A673 (cell line): ENCODE measurements around the gene NPHP4.

Source experiments
- EZH2 ChIP-seq: fragments of 200-600 bp; sonication (generic); IDR thresholded peaks from 2 replicates; pipeline ENCODE4 v1.6.1; 2017; ENCODE audit warnings: borderline replicate concordance, low read depth, mild to moderate bottlenecking, mixed read lengths, antibody characterized with exemption, low read length; ENCODE audit not compliant: poor library complexity, severe bottlenecking
- TF ChIP-seq, protein P1 (sequence below): fragments of 300-800, 200-600 bp; sonication (generic); conservative IDR thresholded peaks from 2 replicates; pipeline ENCODE4 v1.5.1; 2017; ENCODE audit warnings: low read depth, mild to moderate bottlenecking, antibody characterized with exemption, low read length, moderate library complexity, mixed read lengths

DNA sequence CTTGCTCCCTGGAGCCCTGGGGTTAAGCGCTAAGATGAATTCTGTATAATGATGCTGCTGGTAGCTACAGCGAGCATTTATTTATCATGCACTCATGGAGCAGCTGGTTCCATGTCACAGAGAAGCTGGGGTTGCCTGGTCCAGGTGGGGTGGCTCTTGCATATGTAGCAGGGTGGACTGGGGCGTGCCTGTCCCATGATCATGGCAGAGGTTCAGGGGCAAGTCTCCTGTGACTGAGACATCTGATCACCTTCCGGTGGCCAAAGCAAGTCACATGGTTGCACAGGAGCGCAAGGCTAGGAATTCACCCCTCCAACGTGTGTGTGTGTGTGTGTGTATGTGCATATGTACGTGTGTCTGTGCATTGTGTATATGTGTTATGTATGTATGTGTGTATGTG is 37.9 kb upstream of the NPHP4 start:
- TF ChIP-seq, protein P1, sequence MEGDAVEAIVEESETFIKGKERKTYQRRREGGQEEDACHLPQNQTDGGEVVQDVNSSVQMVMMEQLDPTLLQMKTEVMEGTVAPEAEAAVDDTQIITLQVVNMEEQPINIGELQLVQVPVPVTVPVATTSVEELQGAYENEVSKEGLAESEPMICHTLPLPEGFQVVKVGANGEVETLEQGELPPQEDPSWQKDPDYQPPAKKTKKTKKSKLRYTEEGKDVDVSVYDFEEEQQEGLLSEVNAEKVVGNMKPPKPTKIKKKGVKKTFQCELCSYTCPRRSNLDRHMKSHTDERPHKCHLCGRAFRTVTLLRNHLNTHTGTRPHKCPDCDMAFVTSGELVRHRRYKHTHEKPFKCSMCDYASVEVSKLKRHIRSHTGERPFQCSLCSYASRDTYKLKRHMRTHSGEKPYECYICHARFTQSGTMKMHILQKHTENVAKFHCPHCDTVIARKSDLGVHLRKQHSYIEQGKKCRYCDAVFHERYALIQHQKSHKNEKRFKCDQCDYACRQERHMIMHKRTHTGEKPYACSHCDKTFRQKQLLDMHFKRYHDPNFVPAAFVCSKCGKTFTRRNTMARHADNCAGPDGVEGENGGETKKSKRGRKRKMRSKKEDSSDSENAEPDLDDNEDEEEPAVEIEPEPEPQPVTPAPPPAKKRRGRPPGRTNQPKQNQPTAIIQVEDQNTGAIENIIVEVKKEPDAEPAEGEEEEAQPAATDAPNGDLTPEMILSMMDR, result no peak
- no peak for TF ChIP-seq EZH2
